ENCODE data around the gene IFRD1. TPM values are rescaled to one million over a fixed set of nuclear protein-coding genes. Genes with fewer than 3 reads are reported as not detected.
"Not testable (repeated sequence)": the region's sequence is repeated elsewhere in the genome, so short reads cannot be mapped to it uniquely, and the experiment has no call there.

The IFRD1 gene
- total RNA-seq, 1 donor from 2014 or later: 76.6 TPM

- Mint-ChIP-seq H3K27me3 (peaks cover 19% of the 10 kb centered on the region), H3K4me3 (ENCODE audit: low read depth) (no peak overlapping the region), H3K36me3 (ENCODE audit: insufficient read depth) (no peaks in the 10 kb centered on the region), H3K4me1 (ENCODE audit: low read depth) (peaks cover 11% of the 10 kb centered on the region), H3K9me3 (ENCODE audit: low read depth) (no peaks in the 10 kb centered on the region), H3K27ac (no peak overlapping the region)
- DNase-seq (ENCODE audit: low spot score, unreplicated experiment): no peak
- no peak for TF ChIP-seq CTCF (IDR thresholded peaks at IDR 0.05; ENCODE audit: unreplicated experiment)
These were observed 60.5 kb downstream of the IFRD1 start for GRCh38 chr7:112510743-112511110.

DNA sequence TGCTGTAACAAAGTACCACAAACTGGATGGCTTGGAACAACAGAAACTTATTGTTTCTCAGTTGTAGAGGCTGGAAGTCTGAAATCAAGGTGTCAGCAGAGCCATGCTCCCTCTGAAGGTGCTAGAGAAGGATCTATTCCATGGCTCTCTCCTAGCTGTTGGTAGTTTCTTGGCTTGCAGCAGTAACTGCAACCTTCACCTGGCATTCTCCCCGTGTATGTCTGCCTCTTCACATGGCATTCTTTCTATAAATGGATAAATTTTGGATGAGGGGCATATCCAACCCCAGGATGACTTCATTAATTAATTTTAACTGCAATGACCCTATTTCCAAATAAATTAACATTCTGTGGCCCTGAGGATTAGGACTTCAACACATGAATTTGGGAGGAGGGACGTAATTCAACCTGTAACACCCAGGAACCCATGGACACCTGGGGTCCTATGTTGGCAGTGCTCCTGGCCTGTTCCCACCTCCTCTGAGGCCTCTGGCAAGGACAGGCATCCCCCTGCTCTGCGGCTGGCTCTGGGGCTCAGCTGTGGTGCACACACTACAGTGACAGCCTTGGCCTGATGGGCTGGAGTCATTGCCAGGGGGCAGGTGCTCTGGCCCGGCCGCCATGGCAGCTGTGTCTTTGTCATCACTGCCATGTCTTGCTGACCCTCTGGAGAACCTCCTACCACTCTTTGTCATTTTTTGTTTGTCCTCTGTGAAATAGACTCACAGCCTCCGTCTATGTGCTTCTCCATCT lies 61.4 kb downstream of the IFRD1 start:
- H3K9me3 Mint-ChIP-seq (ENCODE audit: low read depth): no peaks in the 10 kb centered on the region
- no peak for DNase-seq (ENCODE audit: low spot score, unreplicated experiment)
- H3K4me3 Mint-ChIP-seq (ENCODE audit: low read depth): no peak overlapping the region
- H3K27me3 Mint-ChIP-seq: peaks cover 20% of the 10 kb centered on the region
- H3K36me3 Mint-ChIP-seq (ENCODE audit: insufficient read depth): no peaks in the 10 kb centered on the region
- peaks cover 4% of the 10 kb centered on the region for H3K4me1 Mint-ChIP-seq (ENCODE audit: low read depth)
- H3K27ac Mint-ChIP-seq: no peak overlapping the region
- TF ChIP-seq CTCF (IDR thresholded peaks at IDR 0.05; ENCODE audit: unreplicated experiment): no peak

DNA sequence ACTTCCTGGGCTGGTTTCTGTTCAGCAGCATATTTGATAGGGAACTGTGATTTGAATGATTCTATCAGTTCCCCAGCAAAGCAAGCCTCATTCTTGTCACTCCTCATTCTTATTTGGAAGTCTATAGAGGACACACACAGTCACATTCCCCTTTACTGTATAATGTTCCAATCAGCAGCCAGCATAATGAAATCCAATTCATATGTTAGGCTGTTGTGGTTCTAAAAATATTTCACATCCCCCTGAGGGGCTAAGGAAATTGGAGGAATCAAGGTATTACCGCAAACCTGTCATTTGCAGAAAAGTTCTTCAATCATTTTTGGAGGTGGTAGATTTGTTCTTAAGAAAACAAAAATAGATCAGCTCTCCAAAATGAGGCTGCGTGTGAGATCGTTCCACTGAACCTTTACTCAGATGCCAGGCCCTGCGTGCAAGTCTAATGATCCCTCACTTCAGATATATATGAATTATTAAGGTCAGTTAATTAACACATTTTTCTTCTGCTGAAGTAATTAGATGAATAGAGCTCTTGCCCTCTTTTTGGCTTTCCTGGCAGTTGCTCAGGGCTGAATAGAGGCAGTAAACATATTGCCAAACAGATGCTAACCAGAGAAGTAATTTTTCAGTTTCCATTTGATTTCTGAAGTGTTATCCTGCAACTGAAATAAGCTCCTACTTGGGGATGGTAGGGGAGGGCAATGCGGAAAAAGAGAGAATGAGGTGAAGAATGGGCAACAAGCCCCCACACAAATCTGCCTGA lies 62.4 kb downstream of the IFRD1 start:
- no peak for TF ChIP-seq CTCF (IDR thresholded peaks at IDR 0.05; ENCODE audit: unreplicated experiment)
- DNase-seq (ENCODE audit: low spot score, unreplicated experiment): no peak
- Mint-ChIP-seq H3K9me3 (ENCODE audit: low read depth) (no peaks in the 10 kb centered on the region), H3K4me1 (ENCODE audit: low read depth) (peaks cover under 1% of the 10 kb centered on the region), H3K4me3 (ENCODE audit: low read depth) (no peak overlapping the region), H3K36me3 (ENCODE audit: insufficient read depth) (no peaks in the 10 kb centered on the region), H3K27ac (no peak overlapping the region), H3K27me3 (peaks cover 26% of the 10 kb centered on the region)

GRCh38 chr7:112515989-112516388 lies 65.7 kb downstream of the IFRD1 start:
- no peak for DNase-seq (ENCODE audit: low spot score, unreplicated experiment)
- Mint-ChIP-seq H3K27ac (no peak overlapping the region), H3K4me1 (ENCODE audit: low read depth) (no peaks in the 10 kb centered on the region), H3K27me3 (peaks cover 19% of the 10 kb centered on the region), H3K9me3 (ENCODE audit: low read depth) (peaks cover 3% of the 10 kb centered on the region), H3K4me3 (ENCODE audit: low read depth) (no peak overlapping the region), H3K36me3 (ENCODE audit: insufficient read depth) (no peaks in the 10 kb centered on the region)
- TF ChIP-seq CTCF (IDR thresholded peaks at IDR 0.05; ENCODE audit: unreplicated experiment): no peak

- H3K4me3 Mint-ChIP-seq (ENCODE audit: low read depth); H3K9me3 Mint-ChIP-seq (ENCODE audit: low read depth); DNase-seq (ENCODE audit: low spot score, unreplicated experiment); H3K36me3 Mint-ChIP-seq (ENCODE audit: insufficient read depth); H3K4me1 Mint-ChIP-seq (ENCODE audit: low read depth); H3K27ac Mint-ChIP-seq: not testable (repeated sequence)
- peaks cover 19% of the 10 kb centered on the region for H3K27me3 Mint-ChIP-seq
These were observed 66.2 kb downstream of the IFRD1 start for GRCh38 chr7:112516418-112516817.

Data from progenitor cell of endocrine pancreas (in vitro differentiated cells).